ENCODE results near the gene TWIST2. TPM values are rescaled to one million over a fixed set of nuclear protein-coding genes. Genes with fewer than 3 reads are reported as not detected.

Gene TWIST2
- total and polyA plus RNA-seq, 9 of the 15 experiments (the other 6 are each of a cell fraction or from before 2014, with no cell fraction given), result not detected

GRCh38 chr2:238893349-238894000 lies 45.6 kb downstream of the TWIST2 start:
- no peaks in the 10 kb centered on the region for H3K9me1 ChIP-seq (ENCODE audit: control insufficient read depth, insufficient read depth, low read length)

GRCh38 chr2:238894226-238894949 lies 46.5 kb downstream of the TWIST2 start:
- H3K27me3 ChIP-seq (ENCODE audit: control insufficient read depth in 2 of 2, insufficient read depth in 2 of 2, low read length in 2 of 2), result peaks cover 7 to 69% of the 10 kb centered on the region in 2 experiments; a peak in 4 of 5 replicates
- DNase-seq (ENCODE audit: extremely low read depth in 1 of 4, low spot score in 3 of 4), result no peak
- H3K4me2 ChIP-seq (ENCODE audit: insufficient read depth, low read length), result no peak overlapping the region
- POLR2A ChIA-PET, result interaction anchor here (0.5 to 0.6 kb wide), 3 partner anchors 51 to 128 kb away, joined by 3 to 4 read pairs (median 3); no protein-coding TSS in a partner anchor
- no peak overlapping the region for H3K9ac ChIP-seq (ENCODE audit: insufficient read depth in 1 of 2, low read depth in 2 of 2, low read length in 2 of 2)
- H3K9me3 ChIP-seq (replicated peaks; ENCODE audit: control insufficient read depth, insufficient read depth, low read depth, low read length), result no peaks in the 10 kb centered on the region
- intact Hi-C loops (cut with micrococcal nuclease) (no loop called here), in situ Hi-C loops (cut with MboI) (no loop called here)
- TF ChIP-seq THAP7 (CRISPR knock-in tag; IDR thresholded peaks at IDR 0.05), result no peak
- no peak for TF ChIP-seq CREM (IDR thresholded peaks at IDR 0.05; ENCODE audit: low read depth)
- no peak for TF ChIP-seq DMBX1 (CRISPR knock-in tag; IDR thresholded peaks at IDR 0.05; ENCODE audit: borderline replicate concordance)
- TF ChIP-seq CC2D1A (IDR thresholded peaks at IDR 0.05), result no peak
- TF ChIP-seq SREBF1 (IDR thresholded peaks at IDR 0.05; ENCODE audit: borderline replicate concordance, low read depth, low read length), result no peak
- TF ChIP-seq TSHZ1 (CRISPR knock-in tag; IDR thresholded peaks at IDR 0.05), result no peak
- no peak overlapping the region for H3K4me3 ChIP-seq
- no peak overlapping the region for H2AFZ ChIP-seq (ENCODE audit: low read depth, low read length)
- CTCF ChIA-PET (ENCODE audit: low intra/inter-chr PET ratio), result no interaction called here
- no peak for FAIRE-seq
- 0% methylated on average over 10 of the region's 13 CpGs for WGBS (ENCODE audit: insufficient coverage, low coverage, missing lambda C conversion rate)
- H3K36me3 ChIP-seq (ENCODE audit: control insufficient read depth, insufficient read depth, low read length), result no peaks in the 10 kb centered on the region
- ATAC-seq, result no peak
- H3K79me2 ChIP-seq (ENCODE audit: control insufficient read depth, insufficient read depth, low read length), result no peaks in the 10 kb centered on the region
- no TSS peak for BruUV-seq (replicated peaks)
- H3K4me1 ChIP-seq (replicated peaks in 1 of 2; ENCODE audit: control insufficient read depth in 2 of 2, insufficient read depth in 2 of 2, low read length in 2 of 2), result no peaks in the 10 kb centered on the region
- H4K20me1 ChIP-seq (replicated peaks; ENCODE audit: control insufficient read depth, insufficient read depth, low read length), result no peaks in the 10 kb centered on the region
- no peaks in the 10 kb centered on the region for H3K9me1 ChIP-seq (ENCODE audit: control insufficient read depth, insufficient read depth, low read length)
- H3K27ac ChIP-seq (ENCODE audit: extremely low read depth, low read depth, low read length), result no peak overlapping the region

More at GRCh38 chr2:238893349-238894000, 45.6 kb downstream of the TWIST2 start:
- Histone ChIP-seq H3K9me3 (replicated peaks; ENCODE audit: control insufficient read depth, insufficient read depth, low read depth, low read length) (no peaks in the 10 kb centered on the region), H4K20me1 (replicated peaks; ENCODE audit: control insufficient read depth, insufficient read depth, low read length) (no peaks in the 10 kb centered on the region), H3K9ac (ENCODE audit: insufficient read depth in 1 of 2, low read depth in 2 of 2, low read length in 2 of 2) (no peak overlapping the region), H3K79me2 (ENCODE audit: control insufficient read depth, insufficient read depth, low read length) (no peaks in the 10 kb centered on the region), H3K4me2 (ENCODE audit: insufficient read depth, low read length) (no peak overlapping the region), H3K36me3 (ENCODE audit: control insufficient read depth, insufficient read depth, low read length) (no peaks in the 10 kb centered on the region), H2AFZ (ENCODE audit: low read depth, low read length) (no peak overlapping the region), H3K4me1 (replicated peaks in 1 of 2; ENCODE audit: control insufficient read depth in 2 of 2, insufficient read depth in 2 of 2, low read length in 2 of 2) (no peaks in the 10 kb centered on the region), H3K27ac (ENCODE audit: extremely low read depth, low read depth, low read length) (no peak overlapping the region), H3K4me3 (no peak overlapping the region), H3K27me3 (ENCODE audit: control insufficient read depth in 2 of 2, insufficient read depth in 2 of 2, low read length in 2 of 2) (peaks cover 7 to 68% of the 10 kb centered on the region in 2 experiments; a peak in 4 of 5 replicates)
- TF ChIP-seq PURB (CRISPR knock-in tag; IDR thresholded peaks at IDR 0.05; ENCODE audit: low read depth) (no peak), CBX3 (IDR thresholded peaks at IDR 0.05; ENCODE audit: borderline replicate concordance in 1 of 2, low read length in 2 of 2) (no peak), ZNF263 (CRISPR knock-in tag; IDR thresholded peaks at IDR 0.05; ENCODE audit: borderline replicate concordance) (0 out of 2 replicates have a peak, but pooled peaks have one; percentile 41)
- intact Hi-C loops (cut with micrococcal nuclease), result no loop called here
- no TSS peak for BruUV-seq (replicated peaks)
- in situ Hi-C loops (cut with MboI), result no loop called here
- ATAC-seq (no peak), DNase-seq (ENCODE audit: extremely low read depth in 1 of 4, low spot score in 3 of 4) (no peak), FAIRE-seq (no peak)
- ChIA-PET CTCF (ENCODE audit: low intra/inter-chr PET ratio) (no interaction called here), POLR2A (no interaction called here)
- 3% methylated on average over 17 of the region's 30 CpGs for WGBS (ENCODE audit: insufficient coverage, low coverage, missing lambda C conversion rate)

Measured in K562 (cell line).